GM19463 (cell line): Measurements from ENCODE around the gene RPS10.
"Not testable (repeated sequence)": the region's sequence is repeated elsewhere in the genome, so short reads cannot be mapped to it uniquely, and the experiment has no call there.

Experiments used
- ATAC-seq: cut with Tn5 transposase; IDR thresholded peaks from one replicate; pipeline ENCODE4 v1.9.1; 2021; ENCODE audit warnings: mild to moderate bottlenecking, moderate library complexity; ENCODE audit not compliant: unreplicated experiment

The RPS10 gene

GRCh38 chr6:34451192-34451591 lies 25.3 kb upstream of the RPS10 start:
- no peak for ATAC-seq

GRCh38 chr6:34447910-34448309 lies 22.0 kb upstream of the RPS10 start:
- no peak for ATAC-seq

DNA sequence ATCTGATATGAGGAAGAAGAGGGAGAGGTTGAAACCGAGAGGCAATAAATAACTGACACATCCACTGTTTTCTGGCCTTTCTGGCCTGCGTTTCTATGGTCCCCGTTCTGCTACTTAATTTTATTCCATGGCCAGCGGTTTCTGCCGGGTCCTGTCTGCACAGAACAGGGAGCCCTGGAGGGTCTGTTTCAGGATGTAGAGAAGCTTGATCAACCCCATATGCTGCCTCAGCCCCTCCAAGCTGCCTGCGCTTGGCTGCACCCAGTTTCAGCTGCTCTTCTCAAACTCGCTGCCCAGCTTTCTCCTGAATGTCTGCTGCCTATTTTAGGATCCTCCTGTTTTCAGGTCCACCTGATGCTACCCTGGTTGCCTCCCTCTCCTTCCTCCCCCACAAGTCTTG lies 21.5 kb upstream of the RPS10 start:
- ATAC-seq: no peak

- ATAC-seq: no peak
Measured at GRCh38 chr6:34445313-34445860, 19.5 kb upstream of the RPS10 start.

- ATAC-seq: no peak
Measured at GRCh38 chr6:34441526-34441925, 15.7 kb upstream of the RPS10 start.

- no peak for ATAC-seq
Measured at GRCh38 chr6:34439442-34439841, 13.6 kb upstream of the RPS10 start.

- ATAC-seq: no peak
Measured at GRCh38 chr6:34438705-34439104, 12.8 kb upstream of the RPS10 start.

- ATAC-seq: no peak
Measured at GRCh38 chr6:34437644-34437970, 11.7 kb upstream of the RPS10 start.

- ATAC-seq: no peak
Measured at GRCh38 chr6:34436803-34437643, 11.2 kb upstream of the RPS10 start.

DNA sequence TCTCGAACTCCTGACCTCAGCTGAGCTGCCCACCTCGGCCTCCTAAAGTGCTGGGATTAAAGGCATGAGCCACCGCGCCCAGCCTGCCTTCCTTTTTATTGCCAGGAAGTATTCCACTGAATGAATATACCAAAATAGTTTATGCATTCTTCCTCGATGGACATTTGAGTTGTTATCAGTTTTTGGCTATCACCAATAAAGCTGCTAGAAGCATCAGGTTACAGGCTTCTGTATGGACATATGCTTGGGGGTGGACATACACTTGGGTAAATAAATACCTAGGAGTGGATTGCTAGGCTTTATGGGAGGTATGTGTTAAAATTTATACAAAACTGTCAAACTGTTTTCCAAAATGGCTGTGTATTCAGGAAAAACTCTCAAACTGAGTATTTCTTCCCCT lies 10.0 kb upstream of the RPS10 start:
- ATAC-seq: no peak

DNA sequence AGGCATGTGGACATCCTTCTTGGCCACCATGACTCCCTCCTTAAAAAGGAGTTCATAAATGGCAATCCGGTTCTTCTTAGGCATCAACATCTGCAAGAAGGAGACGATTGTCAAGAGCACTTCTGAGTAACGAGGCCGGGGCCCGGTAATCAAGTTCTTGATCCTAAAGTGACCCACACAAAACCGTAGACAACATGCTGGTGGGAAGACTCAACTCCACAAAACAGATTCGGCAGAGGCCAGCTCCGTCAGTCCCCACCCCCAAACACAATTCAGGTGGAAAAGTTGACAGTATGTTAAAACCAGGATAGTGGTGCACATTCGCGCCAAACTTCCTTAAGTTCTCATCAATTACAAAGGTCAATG lies 754 bp downstream of the RPS10 start:
- no peak for ATAC-seq

DNA sequence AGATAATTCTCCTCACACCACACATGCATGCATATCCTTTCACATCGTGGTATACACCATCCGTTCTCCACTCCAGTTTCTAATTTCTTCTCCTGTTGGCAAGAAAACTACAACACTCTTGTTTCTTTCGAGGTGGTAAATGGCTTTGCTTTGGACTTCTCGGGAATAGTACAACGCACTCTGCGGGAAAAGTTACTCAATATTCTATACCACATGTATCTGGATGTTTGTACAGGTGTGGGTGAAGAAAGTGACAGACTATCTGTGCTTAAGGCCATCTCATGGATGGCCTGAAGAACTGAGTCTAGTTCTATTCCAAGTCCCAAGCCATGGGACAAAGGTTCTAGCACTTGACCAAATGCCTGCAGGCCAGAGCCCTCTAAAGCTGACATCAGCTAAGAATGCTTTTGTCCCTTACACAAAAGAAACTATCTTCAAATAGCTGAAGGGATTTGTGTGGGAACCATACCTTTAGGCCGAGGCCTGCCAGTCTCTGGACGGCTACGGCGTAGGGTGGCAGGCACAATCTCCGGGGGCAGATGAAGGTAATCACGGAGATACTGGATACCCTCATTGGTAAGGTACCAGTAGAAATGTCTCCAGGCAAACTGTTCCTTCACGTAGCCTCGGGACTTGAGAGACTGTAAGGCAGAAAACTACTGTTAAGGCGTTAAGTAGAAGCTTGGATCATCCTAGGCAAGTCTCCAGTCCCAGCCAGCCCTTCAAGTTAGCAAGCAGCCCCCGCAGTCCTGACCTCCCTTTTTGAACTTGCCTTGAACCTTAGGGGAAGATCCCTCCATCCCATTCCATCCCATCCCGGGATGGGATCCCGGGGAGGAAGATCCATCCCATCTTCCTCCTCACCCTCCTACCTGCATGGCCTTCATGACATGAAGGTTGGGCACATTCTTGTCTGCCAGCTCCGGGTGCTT lies 1.4 kb downstream of the RPS10 start:
- no peak for ATAC-seq

- ATAC-seq: no peak
Measured at GRCh38 chr6:34423254-34423653, 2.6 kb downstream of the RPS10 start.

- no peak for ATAC-seq
Measured at GRCh38 chr6:34418367-34418766, 7.5 kb downstream of the RPS10 start.

GRCh38 chr6:34416877-34417371 lies 8.9 kb downstream of the RPS10 start:
- no peak for ATAC-seq

DNA sequence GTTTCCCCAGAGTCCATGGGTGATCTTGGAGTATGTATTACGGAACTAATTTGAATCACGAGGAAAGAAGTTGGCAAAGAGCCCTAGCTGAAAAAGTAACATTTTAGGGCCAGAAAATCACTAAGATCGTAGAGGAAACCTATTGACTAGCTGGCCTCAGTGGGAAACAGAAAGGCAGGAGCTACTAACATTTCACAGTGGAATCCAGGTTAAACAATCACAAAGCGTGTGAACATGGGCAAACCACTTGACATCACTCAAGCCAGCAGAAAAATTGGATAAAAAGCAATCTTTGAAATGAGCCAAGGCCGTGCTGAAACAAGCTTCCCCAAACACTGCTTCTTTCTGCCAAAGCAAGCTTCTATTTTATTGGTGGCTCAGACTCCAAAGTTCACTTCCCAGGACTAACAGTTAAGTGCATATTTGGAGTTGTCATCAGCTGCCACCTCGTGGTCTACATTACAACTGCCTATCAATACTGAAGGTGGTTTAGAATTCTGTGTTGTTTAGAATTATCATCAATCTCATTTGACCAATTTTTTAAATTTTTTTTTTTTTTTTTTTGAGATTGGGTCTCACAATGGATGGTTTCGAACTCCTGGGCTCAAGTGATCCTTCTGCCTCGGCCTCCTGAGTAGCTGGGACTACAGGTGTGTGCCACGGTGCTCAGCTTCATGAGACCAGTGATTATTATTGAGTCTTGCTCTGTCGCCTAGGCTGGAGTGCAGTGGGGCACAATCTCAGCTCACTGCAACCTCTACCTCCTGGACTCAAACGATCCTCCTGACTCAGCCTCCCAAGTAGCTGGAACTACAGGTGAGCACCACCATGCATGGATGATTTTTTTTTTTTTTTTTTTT lies 10.6 kb downstream of the RPS10 start:
- no peak for ATAC-seq

GRCh38 chr6:34412643-34413214 lies 13.1 kb downstream of the RPS10 start:
- no peak for ATAC-seq

GRCh38 chr6:34412016-34412415 lies 13.9 kb downstream of the RPS10 start:
- ATAC-seq: no peak

- ATAC-seq: not testable (repeated sequence)
Measured at GRCh38 chr6:34407915-34408314, 18.0 kb downstream of the RPS10 start.

DNA sequence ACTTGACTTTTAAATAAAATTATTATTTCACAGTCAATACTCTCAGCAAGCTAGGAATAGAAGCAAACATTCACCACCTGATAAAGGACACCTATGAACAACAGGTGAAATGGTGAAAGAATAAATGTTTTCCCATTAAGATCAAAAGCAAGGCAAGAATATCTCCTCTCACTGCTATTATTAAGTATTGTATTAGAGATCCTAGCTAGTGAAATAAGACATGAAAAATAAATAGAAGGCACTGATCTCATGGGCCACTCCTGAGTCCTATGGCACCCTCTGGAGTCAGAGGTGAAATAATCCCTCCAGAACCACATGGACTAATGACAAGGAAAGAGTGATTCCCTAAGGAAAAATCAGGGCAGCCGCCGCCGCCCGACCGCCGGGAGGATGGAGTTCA lies 29.4 kb downstream of the RPS10 start:
- ATAC-seq: no peak
